Astrocyte of the spinal cord (primary cell): Measurements from ENCODE around the gene WDR86.

Source experiments
- DNase-seq: peaks from one replicate; pipeline ENCODE4 v3.0.0; 2011; ENCODE audit warnings: low read depth, low spot score
- H3K4me3 ChIP-seq: 2 replicates; pipeline ENCODE4 v1.5.1; 2011; ENCODE audit warnings: low read depth, mild to moderate bottlenecking, low read length, moderate library complexity
- CTCF ChIP-seq: IDR thresholded peaks from 2 replicates; pipeline ENCODE4 v1.5.1; 2012; ENCODE audit warnings: low read depth, mild to moderate bottlenecking, low read length, inconsistent platforms
- in situ Hi-C: cut with HindIII; loops from 2 replicates; pipeline ENCODE4 v1.10.0; 2017; ENCODE audit warnings: low sequenced_read_pairs

WDR86 gene

DNA sequence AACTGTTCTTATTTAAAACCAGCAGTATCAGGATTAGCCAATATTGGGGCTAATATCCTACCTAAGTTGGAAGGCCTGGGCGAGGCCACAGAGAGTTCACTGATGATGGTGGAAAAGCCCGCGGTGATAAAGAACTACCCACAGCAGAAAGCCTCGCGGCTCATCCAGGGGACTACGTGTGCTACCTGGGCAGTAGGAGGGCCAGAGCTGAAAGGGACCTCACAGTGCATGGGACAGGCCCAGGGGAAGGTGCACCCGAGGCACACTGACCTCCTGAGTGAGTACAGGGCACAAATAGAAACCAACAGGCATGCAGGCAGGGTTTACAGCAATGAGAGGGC lies 1.4 kb downstream of the WDR86 start:
- in situ Hi-C loops = no loop called here
- TF ChIP-seq CTCF = no peak
- DNase-seq = no peak
- H3K4me3 ChIP-seq = no peak overlapping the region

DNA sequence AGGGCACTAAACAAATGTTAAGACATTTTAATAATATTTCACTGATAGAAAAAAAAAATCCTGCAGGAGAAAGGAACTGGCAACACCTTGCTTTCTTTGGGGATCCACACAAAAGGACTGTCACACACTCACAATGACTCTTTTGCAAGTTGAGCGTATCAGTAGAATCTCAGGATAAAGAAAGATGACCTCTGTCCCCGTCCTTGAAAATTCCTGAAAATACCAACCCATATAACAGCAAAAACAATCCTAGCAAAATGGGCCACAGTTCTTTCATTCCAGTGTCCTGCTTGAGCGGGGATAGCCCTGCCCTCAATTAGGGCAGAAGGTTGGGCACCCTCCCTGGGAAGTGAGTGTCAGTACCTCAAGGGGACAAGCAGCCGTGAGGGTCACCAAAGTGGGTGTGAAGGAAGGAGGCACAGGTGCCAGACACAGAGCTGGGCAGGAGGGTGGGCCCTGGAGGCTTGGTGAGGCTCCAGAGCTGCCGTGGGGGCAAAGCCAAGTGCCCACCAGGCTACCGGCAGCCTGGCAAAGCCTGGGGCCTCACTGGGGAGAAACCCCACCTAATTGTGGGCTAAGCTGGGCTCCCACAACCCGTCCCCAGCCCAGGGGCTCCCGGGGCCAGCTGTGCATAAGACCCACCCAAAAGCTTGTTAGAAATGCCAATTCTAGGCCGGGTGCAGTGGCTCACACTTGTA lies 2.8 kb downstream of the WDR86 start:
- DNase-seq = no peak
- no peak overlapping the region for H3K4me3 ChIP-seq
- TF ChIP-seq CTCF = no peak
- in situ Hi-C loops = no loop called here

DNA sequence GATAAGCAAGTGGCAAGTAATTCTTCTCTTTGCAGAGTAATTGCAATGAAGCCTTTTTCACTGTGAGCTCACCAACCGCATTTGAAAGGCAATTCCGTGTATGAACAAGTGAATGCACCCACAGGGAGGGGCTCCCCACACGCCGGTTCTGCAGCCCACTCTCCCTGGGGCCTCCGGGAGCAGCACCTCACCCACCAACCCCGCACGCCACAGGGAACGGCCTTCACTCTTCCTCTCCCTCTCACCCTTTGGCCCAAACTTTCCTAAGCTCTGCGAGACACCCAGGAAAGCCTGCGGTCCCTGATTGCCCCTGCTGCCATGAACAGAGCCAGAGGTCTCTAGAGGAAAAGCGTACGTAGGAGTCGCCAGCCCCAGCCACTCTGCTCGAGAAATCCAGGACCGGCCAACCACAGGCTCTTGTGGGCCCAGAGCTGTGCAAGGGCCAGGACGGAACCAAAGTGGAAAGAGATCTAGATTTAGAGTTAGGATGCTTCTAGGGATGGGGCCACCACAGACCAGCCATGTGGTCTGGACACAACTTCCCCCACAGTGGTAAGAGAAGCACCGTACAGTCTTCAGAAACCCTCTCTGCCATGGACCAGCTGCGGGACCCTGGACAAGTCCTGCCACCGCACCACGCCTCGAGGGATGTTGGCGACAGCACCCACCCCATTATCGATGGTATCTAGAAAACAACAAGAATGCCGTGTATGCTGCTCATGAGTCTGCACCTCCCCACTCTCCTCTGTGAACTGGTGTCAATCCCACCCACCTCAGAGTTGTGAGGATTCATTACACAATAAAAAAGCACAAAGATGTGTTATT lies 3.6 kb downstream of the WDR86 start:
- in situ Hi-C loops = no loop called here
- no peak for DNase-seq
- TF ChIP-seq CTCF = no peak
- H3K4me3 ChIP-seq = no peak overlapping the region

GRCh38 chr7:151405588-151405987 lies 4.2 kb downstream of the WDR86 start:
- in situ Hi-C loops = no loop called here
- no peak for DNase-seq
- no peak overlapping the region for H3K4me3 ChIP-seq
- TF ChIP-seq CTCF = no peak

- no peak for DNase-seq
- in situ Hi-C loops = no loop called here
- H3K4me3 ChIP-seq = no peak overlapping the region
- TF ChIP-seq CTCF = no peak
Measured at GRCh38 chr7:151405056-151405455, 4.8 kb downstream of the WDR86 start.

GRCh38 chr7:151404216-151405011 lies 5.4 kb downstream of the WDR86 start:
- TF ChIP-seq CTCF = no peak
- DNase-seq = peak; percentile 27
- H3K4me3 ChIP-seq = no peak overlapping the region
- in situ Hi-C loops = no loop called here
